ENCODE measurements around the gene NFKBIE. TPM values are rescaled to one million over a fixed set of nuclear protein-coding genes. Genes with fewer than 3 reads are reported as not detected.

NFKBIE gene
- total and polyA plus RNA-seq, 9 of the 15 experiments (the other 6 are each of a cell fraction or from before 2014, with no cell fraction given) = 2.1 to 16.4 (median 11.7) TPM

GRCh38 chr6:44223319-44224028 is 41.9 kb downstream of the NFKBIE start, which contains the start of gene SLC29A1 (continued):
- no peak for TF ChIP-seq MYBL2 (IDR thresholded peaks at IDR 0.05; ENCODE audit: low read depth)
- no peak for TF ChIP-seq MYBL2 (CRISPR knock-in tag; IDR thresholded peaks at IDR 0.05; ENCODE audit: borderline replicate concordance)
- no peak for TF ChIP-seq SP2 (IDR thresholded peaks at IDR 0.05; ENCODE audit: extremely low read depth, low read depth, low read length, poor library complexity, severe bottlenecking)
- TF ChIP-seq TCF3 (CRISPR knock-in tag; IDR thresholded peaks at IDR 0.05) = no peak; the same call in 1 of the 2 replicates
- no peak for TF ChIP-seq POLR2H (tag; IDR thresholded peaks at IDR 0.05; ENCODE audit: low read depth)
- no peak for TF ChIP-seq BDP1 (IDR thresholded peaks at IDR 0.05; ENCODE audit: insufficient read depth, insufficient read length)
- no peak for TF ChIP-seq TOE1 (IDR thresholded peaks at IDR 0.05; ENCODE audit: borderline replicate concordance)
- TF ChIP-seq TOE1 (CRISPR knock-in tag; IDR thresholded peaks at IDR 0.05; ENCODE audit: borderline replicate concordance, low read depth) = no peak
- TF ChIP-seq PHF21A (IDR thresholded peaks at IDR 0.05; ENCODE audit: borderline replicate concordance, low read depth) = no peak
- peak; percentile 74 for TF ChIP-seq ZNF232 (CRISPR knock-in tag; IDR thresholded peaks at IDR 0.05)
- peak; percentile 46 for TF ChIP-seq TAF1 (IDR thresholded peaks at IDR 0.05; ENCODE audit: control insufficient read depth, extremely low read depth, insufficient read depth, low read length, severe bottlenecking)
- TF ChIP-seq NKRF (IDR thresholded peaks at IDR 0.05; ENCODE audit: borderline replicate concordance) = no peak
- peak; percentile 51 for TF ChIP-seq FIP1L1 (IDR thresholded peaks at IDR 0.05; ENCODE audit: low read depth, low read length, poor library complexity, severe bottlenecking)
- TF ChIP-seq YY1 (IDR thresholded peaks at IDR 0.05; ENCODE audit: borderline replicate concordance in 1 of 3, control insufficient read depth in 1 of 3, extremely low read depth in 1 of 3, insufficient read depth in 3 of 3, insufficient read length in 1 of 3, insufficient replicate concordance in 2 of 3, low read depth in 1 of 3, low read length in 2 of 3) = peak in 2 of 3 experiments; percentile 15 to 44
- TF ChIP-seq EP400 (IDR thresholded peaks at IDR 0.05) = peak; percentile 62; the same call in 1 of the 2 replicates
- TF ChIP-seq MAX (CRISPR knock-in tag; IDR thresholded peaks at IDR 0.05) = peak; percentile 97
- TF ChIP-seq CTCF (IDR thresholded peaks at IDR 0.05 in 2 of 3, conservative IDR thresholded peaks at IDR 0.05 in 1 of 3; ENCODE audit: insufficient read depth in 2 of 3, low read depth in 1 of 3, low read length in 3 of 3) = peak in 2 of 3 experiments; percentile 45 to 66; a peak in 4 of 6 replicates
- TF ChIP-seq CCAR2 (IDR thresholded peaks at IDR 0.05; ENCODE audit: low read depth, low read length) = no peak
- no peak for TF ChIP-seq RHOXF2B (CRISPR knock-in tag; conservative IDR thresholded peaks at IDR 0.05)
- no peak for TF ChIP-seq ZNF280A (IDR thresholded peaks at IDR 0.05; ENCODE audit: low read depth, partially characterized antibody)
- no peak for TF ChIP-seq MCM5 (IDR thresholded peaks at IDR 0.05; ENCODE audit: low read depth)
